ENCODE results near the gene NAB2. TPM values are rescaled to one million over a fixed set of nuclear protein-coding genes. Genes with fewer than 3 reads are reported as not detected.
A peak's percentile ranks its signal among the peaks of the same experiment; 100 is the strongest.

The NAB2 gene
- polyA plus RNA-seq, 1 experiment, result 50.2 TPM

GRCh38 chr12:57080855-57081254, 8.1 kb upstream of the NAB2 start:
- ChIA-PET POLR2A (no interaction called here), CTCF (interaction anchor here (5.5 kb wide), 1 partner anchor 12 kb away, joined by 34 read pairs; no protein-coding TSS in a partner anchor)
- Histone ChIP-seq H3K27me3 (ENCODE audit: control insufficient read depth, insufficient read depth, low read length) (no peaks in the 10 kb centered on the region), H3K36me3 (ENCODE audit: control insufficient read depth, insufficient read depth, low read length) (no peaks in the 10 kb centered on the region), H3K4me3 (ENCODE audit: low read depth, low read length) (no peak overlapping the region)
- TF ChIP-seq CTCF (IDR thresholded peaks at IDR 0.05; ENCODE audit: insufficient read depth, low read depth, low read length), result no peak
- DNase-seq (ENCODE audit: low read depth), result no peak

GRCh38 chr12:57085999-57086492, 2.9 kb upstream of the NAB2 start:
- no peak for DNase-seq (ENCODE audit: low read depth)
- no peak for TF ChIP-seq CTCF (IDR thresholded peaks at IDR 0.05; ENCODE audit: insufficient read depth, low read depth, low read length)
- POLR2A ChIA-PET, result interaction anchor here (0.6 kb wide), 1 partner anchor 17 kb away, joined by 21 read pairs; no protein-coding TSS in a partner anchor

DNA sequence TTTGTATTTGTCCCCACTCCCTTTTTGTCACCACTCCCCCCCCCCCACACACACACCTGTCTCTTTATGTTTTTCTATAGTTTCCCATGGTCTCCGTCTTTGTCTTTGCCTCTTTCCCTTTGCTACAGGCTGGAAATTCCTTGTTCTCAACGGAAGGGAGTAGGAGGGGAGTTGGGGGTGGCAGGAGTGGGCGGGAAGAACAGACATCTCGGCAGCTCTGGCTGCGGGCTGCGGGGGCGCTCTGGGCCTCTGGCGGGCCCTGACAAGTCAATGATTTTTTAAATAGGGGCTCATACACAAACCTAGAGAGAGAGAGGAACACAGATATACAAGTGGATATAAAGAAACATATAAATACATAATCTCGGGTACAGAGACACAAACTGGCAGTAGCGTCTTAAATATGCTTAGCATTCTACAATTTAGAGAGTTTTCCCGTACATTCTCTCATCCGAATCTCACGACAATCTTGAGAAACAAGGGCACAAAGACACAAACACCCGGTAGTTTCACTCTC, 2.4 kb upstream of the NAB2 start:
- TF ChIP-seq CTCF (IDR thresholded peaks at IDR 0.05; ENCODE audit: insufficient read depth, low read depth, low read length), result peak; percentile 58
- Histone ChIP-seq H3K36me3 (ENCODE audit: control insufficient read depth, insufficient read depth, low read length) (peaks cover 10% of the 10 kb centered on the region), H3K4me3 (ENCODE audit: low read depth, low read length) (peak overlapping the region; percentile 64), H3K27me3 (ENCODE audit: control insufficient read depth, insufficient read depth, low read length) (no peaks in the 10 kb centered on the region)
- DNase-seq (ENCODE audit: low read depth), result no peak
- ChIA-PET POLR2A (interaction anchor here (0.6 to 1.9 kb wide), 2 partner anchors 7 to 16 kb away, joined by 13 to 21 read pairs; partner anchors contain the start of gene NEMP1), CTCF (interaction anchor here (0.6 to 15.6 kb wide), 4 partner anchors 14 to 346 kb away, joined by 3 to 190 read pairs (median 3); partner anchors contain the start of gene STAT6)

More at GRCh38 chr12:57085999-57086492, 2.9 kb upstream of the NAB2 start:
- Histone ChIP-seq H3K27me3 (ENCODE audit: control insufficient read depth, insufficient read depth, low read length) (no peaks in the 10 kb centered on the region), H3K36me3 (ENCODE audit: control insufficient read depth, insufficient read depth, low read length) (peaks cover 5% of the 10 kb centered on the region), H3K4me3 (ENCODE audit: low read depth, low read length) (peak overlapping the region; percentile 64)
- CTCF ChIA-PET, result interaction anchor here (0.6 to 2.3 kb wide), 5 partner anchors 13 to 346 kb away, joined by 3 to 10 read pairs (median 3); partner anchors contain the start of gene STAT6

- TF ChIP-seq CTCF (IDR thresholded peaks at IDR 0.05; ENCODE audit: insufficient read depth, low read depth, low read length), result no peak
- CTCF ChIA-PET, result interaction anchor here (1.0 to 15.6 kb wide), 4 partner anchors 11 to 347 kb away, joined by 3 to 190 read pairs (median 5); partner anchors contain the start of gene STAT6
- POLR2A ChIA-PET, result interaction anchor here (0.7 to 1.9 kb wide), 5 partner anchors 8 to 143 kb away, joined by 3 to 13 read pairs (median 4); partner anchors contain the start of genes LRP1, NEMP1, SHMT2 and STAT6
- Histone ChIP-seq H3K36me3 (ENCODE audit: control insufficient read depth, insufficient read depth, low read length) (peaks cover 14% of the 10 kb centered on the region), H3K27me3 (ENCODE audit: control insufficient read depth, insufficient read depth, low read length) (no peaks in the 10 kb centered on the region), H3K4me3 (ENCODE audit: low read depth, low read length) (peak overlapping the region; percentile 64)
- no peak for DNase-seq (ENCODE audit: low read depth)
Observed at GRCh38 chr12:57087010-57087690, 1.8 kb upstream of the NAB2 start.

All from BJ (cell line).